Stimulated activated CD8-positive, alpha-beta memory T cell treated with anti-CD3 and anti-CD28 coated beads, Interleukin-15, amount 100 ng/mL, for 48 hours (primary cell): ENCODE data around the gene PDLIM7.

ENCODE experiments used
- DNase-seq, 2 donors: peaks; one replicate each; pipeline ENCODE4 v3.0.0-alpha.2; 2020; ENCODE audit warnings: low read depth in 2 of 2

PDLIM7 gene

DNA sequence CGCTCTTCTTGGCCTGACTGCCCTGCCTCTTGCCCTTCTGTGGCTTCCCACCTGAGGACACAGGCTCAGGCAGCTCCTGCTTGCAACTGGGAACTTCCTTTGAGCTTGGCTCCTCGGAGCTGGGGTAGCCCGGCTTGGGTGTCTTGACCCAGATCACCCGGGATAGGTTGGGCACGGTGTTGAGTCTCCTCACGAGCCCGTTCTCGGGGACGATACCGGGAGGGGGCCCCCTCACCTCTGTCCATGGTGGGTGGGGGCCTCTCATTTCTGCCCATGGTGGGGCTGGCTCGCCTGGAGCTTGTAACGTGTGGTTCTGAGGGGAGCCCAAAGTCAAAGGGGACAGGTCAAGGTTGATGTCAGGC lies 27.1 kb upstream of the PDLIM7 start:
- DNase-seq, result no peak

GRCh38 chr5:177523711-177524538 lies 26.5 kb upstream of the PDLIM7 start:
- DNase-seq, result no peak

GRCh38 chr5:177520916-177521513 lies 23.6 kb upstream of the PDLIM7 start:
- no peak for DNase-seq

GRCh38 chr5:177520271-177520670 lies 22.9 kb upstream of the PDLIM7 start:
- DNase-seq, result no peak

GRCh38 chr5:177519463-177520235 lies 22.2 kb upstream of the PDLIM7 start:
- no peak for DNase-seq

GRCh38 chr5:177516601-177517568 lies 19.5 kb upstream of the PDLIM7 start, which contains the start of gene DDX41:
Gene DDX41, minus strand, starts transcription at chr5:177516961. Its CDS starts 16 bp downstream, at chr5:177516945.
- peak; percentile 93 to 94 for DNase-seq

DNA sequence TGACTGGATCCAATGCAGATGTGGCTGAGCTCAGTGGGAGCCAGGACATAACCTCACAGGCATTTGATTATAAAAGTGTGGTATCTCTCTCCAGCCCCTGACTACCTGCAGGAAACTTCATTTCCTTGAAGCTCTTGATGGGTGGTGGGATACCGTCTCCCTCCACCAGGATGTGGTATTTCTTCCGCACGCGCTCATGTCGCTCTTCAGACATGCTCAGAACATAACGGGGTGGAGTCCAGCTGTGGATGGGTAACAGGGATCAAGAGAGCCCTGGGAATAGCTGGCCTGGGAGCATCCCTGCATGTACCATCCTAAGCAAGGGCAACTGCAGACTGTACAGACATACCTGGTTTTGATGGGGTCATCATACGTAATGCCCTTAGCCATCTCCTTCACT lies 18.2 kb upstream of the PDLIM7 start:
- DNase-seq, result no peak

DNA sequence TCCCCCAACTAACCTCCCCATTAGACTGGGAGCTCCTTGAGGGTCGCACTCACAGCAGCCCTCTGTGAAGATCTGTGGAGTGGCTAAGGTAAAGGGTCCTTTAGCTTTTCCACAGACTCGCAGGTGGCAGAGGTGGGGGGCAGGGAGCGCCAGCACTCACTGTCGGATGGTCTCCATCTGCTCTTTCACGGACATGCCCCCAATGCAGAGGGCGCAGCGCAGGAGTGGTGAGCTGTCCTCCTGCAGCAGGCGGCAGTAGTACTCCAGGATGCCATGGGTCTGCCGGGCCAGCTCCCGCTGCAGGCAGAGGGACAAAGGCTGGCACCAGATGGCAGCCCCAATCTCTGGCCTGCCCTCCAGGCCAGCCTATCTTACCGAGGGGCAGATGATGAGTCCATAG lies 17.1 kb upstream of the PDLIM7 start:
- DNase-seq, result no peak

- no peak for DNase-seq
Measured at GRCh38 chr5:177513500-177513899, 16.1 kb upstream of the PDLIM7 start.

- no peak for DNase-seq
Measured at GRCh38 chr5:177512736-177513380, 15.5 kb upstream of the PDLIM7 start.

DNA sequence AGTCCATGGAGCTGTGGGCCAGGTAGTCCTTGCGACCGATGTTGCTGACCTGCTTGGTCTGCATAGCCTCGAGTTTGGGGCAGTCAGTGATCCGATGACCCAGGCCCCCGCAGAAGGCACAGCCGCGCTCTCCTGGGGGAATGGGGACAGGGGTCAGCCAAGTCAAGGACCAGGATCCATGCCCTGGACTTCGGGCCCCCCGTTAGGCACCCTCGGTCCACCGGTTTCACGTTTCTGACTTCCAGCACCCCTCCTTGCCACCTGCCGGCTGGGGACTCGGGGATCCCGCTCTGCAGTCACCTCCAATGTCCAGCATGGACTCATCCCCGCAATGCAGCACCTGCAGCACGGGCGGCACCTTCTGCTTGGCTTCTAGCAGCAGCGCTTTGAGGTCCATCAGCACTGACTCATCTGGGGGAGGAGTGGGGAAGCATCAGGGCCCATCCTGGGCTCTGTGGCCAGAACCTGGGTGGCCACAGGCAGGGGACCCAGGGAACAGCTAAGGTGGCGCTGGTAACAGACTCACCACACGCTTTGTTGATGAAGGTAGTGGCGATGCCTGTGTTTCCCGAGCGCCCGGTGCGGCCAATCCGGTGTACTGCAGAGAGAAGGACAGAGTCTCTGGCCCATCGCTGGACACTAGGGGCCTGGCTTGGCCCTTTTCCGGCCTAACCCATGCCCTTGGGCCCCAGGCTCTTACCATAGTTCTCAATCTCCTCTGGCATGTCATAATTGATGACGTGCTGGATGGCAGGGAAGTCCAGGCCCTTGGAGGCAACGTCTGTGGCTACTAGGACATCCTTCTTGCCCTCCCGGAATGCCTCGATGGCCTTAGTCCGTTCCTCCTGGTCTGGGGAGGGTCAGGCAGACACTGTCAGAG lies 14.6 kb upstream of the PDLIM7 start:
- no peak for DNase-seq

GRCh38 chr5:177511181-177511580 lies 13.8 kb upstream of the PDLIM7 start:
- DNase-seq, result no peak

GRCh38 chr5:177510567-177511053 lies 13.2 kb upstream of the PDLIM7 start:
- DNase-seq, result no peak

- no peak for DNase-seq
Measured at GRCh38 chr5:177509991-177510566, 12.7 kb upstream of the PDLIM7 start.

GRCh38 chr5:177509381-177509951 lies 12.1 kb upstream of the PDLIM7 start, which contains the start of gene DOK3:
Gene DOK3, minus strand, starts transcription at chr5:177509826. Its CDS starts 286 bp downstream, at chr5:177509540.
- no peak for DNase-seq

GRCh38 chr5:177508837-177509236 lies 11.4 kb upstream of the PDLIM7 start:
- no peak for DNase-seq

DNA sequence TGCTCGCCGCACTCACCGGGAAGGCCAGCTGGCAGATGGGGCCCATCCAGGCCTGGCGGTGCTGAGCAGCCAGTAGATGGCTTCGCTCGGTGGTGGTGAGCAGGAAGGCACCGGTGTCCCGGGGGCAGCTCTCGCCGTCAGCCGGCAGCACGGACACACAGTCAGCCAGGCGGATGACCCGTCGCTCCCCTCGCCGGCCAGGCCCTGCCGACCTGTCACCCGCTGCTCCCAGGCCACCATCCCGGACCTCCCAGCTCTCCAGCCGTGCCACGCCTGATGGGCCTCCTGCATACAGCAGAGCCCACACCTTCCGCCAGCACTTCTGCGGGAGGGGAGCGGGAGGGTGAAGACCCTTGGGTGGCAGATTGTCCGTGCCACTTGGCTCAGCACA lies 10.8 kb upstream of the PDLIM7 start:
- no peak for DNase-seq

DNA sequence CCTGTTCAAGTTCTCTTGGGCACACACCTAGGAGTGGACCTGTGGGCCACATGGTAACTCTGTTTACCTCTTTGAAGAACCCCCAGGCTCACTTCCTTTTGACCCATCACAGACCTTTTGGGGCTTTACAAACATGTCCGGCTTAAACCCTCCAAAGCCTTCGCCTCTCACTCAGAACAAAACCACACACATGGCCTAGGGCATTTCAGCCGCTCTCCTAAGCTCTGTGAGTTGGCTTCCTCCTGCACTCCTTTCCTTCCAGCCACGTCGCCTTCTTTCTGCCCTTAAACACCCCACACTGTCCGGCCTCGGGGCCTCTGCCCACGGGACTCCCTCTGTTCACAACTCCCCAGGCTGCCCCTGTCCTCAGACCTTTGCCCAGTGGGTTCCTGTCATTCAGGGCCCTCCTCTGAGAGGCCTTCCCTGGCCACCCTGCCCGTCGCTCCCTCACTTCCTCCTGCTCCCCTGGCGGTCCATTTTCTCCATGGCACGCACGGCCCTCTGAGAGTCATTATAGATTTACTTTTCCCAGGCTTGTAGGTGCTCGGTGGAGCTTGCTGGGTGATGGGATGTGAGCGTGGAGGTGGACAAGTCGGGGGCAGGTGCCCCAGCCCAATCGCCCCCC lies 10.3 kb upstream of the PDLIM7 start:
- DNase-seq, result no peak
